ENCODE measurements around the gene BLVRA.

The BLVRA gene

GRCh38 chr7:43843296-43843695, 84.8 kb downstream of the BLVRA start:
- Histone ChIP-seq H3K9ac (ENCODE audit: low read length) (no peak overlapping the region), H3K4me3 (ENCODE audit: low read length) (no peak overlapping the region), H3K27me3 (ENCODE audit: control insufficient read depth, insufficient read depth, low read length) (no peaks in the 10 kb centered on the region), H3K36me3 (ENCODE audit: control insufficient read depth, insufficient read depth, low read length) (no peaks in the 10 kb centered on the region), H3K27ac (ENCODE audit: low read depth, low read length) (no peak overlapping the region), H3K4me1 (ENCODE audit: control insufficient read depth, insufficient read depth, low read length) (no peaks in the 10 kb centered on the region)

DNA sequence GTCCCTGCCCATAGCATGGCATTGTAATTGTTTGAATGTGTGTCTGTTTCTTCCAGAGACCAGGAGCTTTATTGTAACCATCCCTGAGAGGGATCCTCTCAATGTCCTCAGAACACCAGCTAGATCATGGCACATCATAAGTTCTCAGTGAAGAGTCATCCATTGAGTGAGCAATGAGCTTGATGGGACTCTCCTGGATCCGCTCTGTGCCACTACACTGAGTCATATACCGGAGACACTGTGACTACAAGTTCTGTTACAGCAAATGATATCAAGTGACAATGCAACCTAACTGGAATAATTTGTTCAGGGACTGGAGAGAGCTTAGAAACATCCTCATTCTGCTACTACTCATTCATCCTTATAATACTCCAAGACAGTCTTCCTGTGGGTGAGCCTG, 85.8 kb downstream of the BLVRA start:
- Histone ChIP-seq H3K4me1 (ENCODE audit: control insufficient read depth, insufficient read depth, low read length) (no peaks in the 10 kb centered on the region), H3K36me3 (ENCODE audit: control insufficient read depth, insufficient read depth, low read length) (no peaks in the 10 kb centered on the region), H3K27ac (ENCODE audit: low read depth, low read length) (no peak overlapping the region), H3K4me3 (ENCODE audit: low read length) (no peak overlapping the region), H3K27me3 (ENCODE audit: control insufficient read depth, insufficient read depth, low read length) (no peaks in the 10 kb centered on the region), H3K9ac (ENCODE audit: low read length) (no peak overlapping the region)

DNA sequence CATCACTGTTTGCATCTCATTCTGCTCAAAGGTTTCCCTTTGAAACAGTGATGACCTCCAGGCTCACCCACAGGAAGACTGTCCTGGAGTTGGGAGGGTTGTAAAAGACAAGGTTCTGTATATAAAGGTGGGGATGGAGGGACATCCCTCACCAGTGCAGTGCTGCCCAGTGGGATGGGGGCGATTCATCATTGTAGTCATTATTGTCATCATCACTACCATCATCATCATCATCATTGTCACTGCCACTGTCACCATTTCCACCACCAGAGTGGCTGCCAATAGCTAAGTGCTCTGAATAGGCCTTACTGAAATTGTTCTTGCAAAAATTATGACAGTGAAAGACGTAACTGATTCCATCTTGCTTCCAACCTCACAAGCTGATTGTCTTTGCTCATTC, 86.2 kb downstream of the BLVRA start:
- Histone ChIP-seq H3K4me3 (ENCODE audit: low read length) (no peak overlapping the region), H3K9ac (ENCODE audit: low read length) (no peak overlapping the region), H3K4me1 (ENCODE audit: control insufficient read depth, insufficient read depth, low read length) (no peaks in the 10 kb centered on the region), H3K36me3 (ENCODE audit: control insufficient read depth, insufficient read depth, low read length) (no peaks in the 10 kb centered on the region), H3K27me3 (ENCODE audit: control insufficient read depth, insufficient read depth, low read length) (no peaks in the 10 kb centered on the region), H3K27ac (ENCODE audit: low read depth, low read length) (no peak overlapping the region)

DNA sequence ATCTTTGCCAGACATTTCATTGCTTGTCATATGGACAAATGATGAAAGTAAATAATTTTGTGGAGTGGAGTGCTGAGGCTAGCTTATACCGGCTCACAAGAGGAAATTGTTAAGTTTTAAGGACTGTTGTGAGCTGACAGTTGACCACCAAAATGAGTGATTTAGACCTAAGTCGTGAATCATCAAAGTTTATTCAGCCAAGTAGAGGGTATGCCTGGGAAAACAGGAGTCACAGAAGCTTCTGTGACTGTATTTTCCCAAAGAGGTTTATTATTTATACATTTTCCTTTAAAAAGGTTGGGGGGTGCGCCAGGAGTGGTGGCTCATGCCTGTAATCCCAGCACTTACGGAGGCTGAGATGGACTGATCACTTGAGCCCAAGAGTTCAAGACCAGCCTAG, 89.0 kb downstream of the BLVRA start:
- Histone ChIP-seq H3K36me3 (ENCODE audit: control insufficient read depth, insufficient read depth, low read length) (no peaks in the 10 kb centered on the region), H3K27ac (ENCODE audit: low read depth, low read length) (no peak overlapping the region), H3K4me3 (ENCODE audit: low read length) (no peak overlapping the region), H3K27me3 (ENCODE audit: control insufficient read depth, insufficient read depth, low read length) (no peaks in the 10 kb centered on the region), H3K4me1 (ENCODE audit: control insufficient read depth, insufficient read depth, low read length) (no peaks in the 10 kb centered on the region), H3K9ac (ENCODE audit: low read length) (no peak overlapping the region)

DNA sequence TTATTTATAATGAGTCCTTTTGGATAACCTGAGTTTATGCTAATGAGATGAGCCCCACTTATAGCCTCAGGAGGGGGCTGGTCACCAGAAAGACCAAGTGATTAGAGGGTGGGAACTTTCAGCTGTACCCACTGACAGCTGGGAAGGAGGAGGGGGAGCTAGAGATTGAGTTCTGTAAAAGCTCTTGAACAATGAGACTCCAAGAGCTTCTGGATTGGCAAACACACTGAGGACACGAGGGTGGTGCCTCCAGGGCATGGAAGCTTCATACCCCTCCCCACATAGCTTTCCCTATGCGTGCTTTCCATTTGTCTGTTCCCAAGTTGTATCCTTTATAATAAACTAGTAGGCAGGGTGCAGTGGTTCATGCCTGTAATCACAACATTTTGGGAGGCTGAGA, 90.6 kb downstream of the BLVRA start:
- H3K9ac ChIP-seq (ENCODE audit: low read length): no peak overlapping the region
- H3K4me3 ChIP-seq (ENCODE audit: low read length): no peak overlapping the region
- H3K4me1 ChIP-seq (ENCODE audit: control insufficient read depth, insufficient read depth, low read length): no peaks in the 10 kb centered on the region
- H3K27me3 ChIP-seq (ENCODE audit: control insufficient read depth, insufficient read depth, low read length): no peaks in the 10 kb centered on the region
- no peaks in the 10 kb centered on the region for H3K36me3 ChIP-seq (ENCODE audit: control insufficient read depth, insufficient read depth, low read length)
- H3K27ac ChIP-seq (ENCODE audit: low read depth, low read length): no peak overlapping the region

DNA sequence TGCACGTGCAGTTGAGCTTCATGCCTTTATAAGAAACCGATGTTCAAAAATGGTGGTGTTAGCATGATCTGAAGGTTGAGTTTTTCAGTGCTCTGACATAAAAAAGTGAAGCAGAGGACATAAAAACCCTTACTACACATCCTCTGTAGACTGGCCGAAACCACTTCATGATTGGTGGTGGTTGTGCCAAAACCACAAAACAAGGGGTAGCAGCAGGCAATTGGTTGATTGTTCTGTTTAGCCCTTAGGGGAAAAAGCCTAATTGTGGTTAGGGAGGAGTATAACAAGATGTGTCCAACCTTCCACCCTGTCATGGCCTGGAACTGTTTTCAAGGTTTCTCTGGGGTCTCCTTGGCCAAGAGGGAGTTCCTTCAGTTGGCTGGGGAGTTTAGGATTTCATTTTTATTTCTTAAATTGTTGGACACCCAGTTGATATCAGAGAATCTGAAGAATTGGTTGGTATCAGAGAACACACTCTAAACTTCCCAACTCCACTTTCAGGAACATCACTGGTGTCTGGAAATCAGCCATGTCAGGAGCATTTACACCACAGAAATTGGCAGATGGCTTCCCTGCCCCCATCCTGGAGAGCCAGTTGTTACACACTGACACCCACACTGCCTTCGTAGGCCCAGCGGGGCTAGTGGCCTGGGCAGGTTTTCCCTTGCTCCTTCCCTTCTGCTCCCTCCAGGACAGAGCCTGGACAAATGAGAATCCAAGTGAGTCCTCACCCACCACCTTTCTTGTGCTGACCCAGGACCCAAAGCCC, 92.1 kb downstream of the BLVRA start:
- no peaks in the 10 kb centered on the region for H3K27me3 ChIP-seq (ENCODE audit: control insufficient read depth, insufficient read depth, low read length)
- H3K9ac ChIP-seq (ENCODE audit: low read length): no peak overlapping the region
- H3K4me3 ChIP-seq (ENCODE audit: low read length): no peak overlapping the region
- H3K4me1 ChIP-seq (ENCODE audit: control insufficient read depth, insufficient read depth, low read length): no peaks in the 10 kb centered on the region
- H3K27ac ChIP-seq (ENCODE audit: low read depth, low read length): no peak overlapping the region
- no peaks in the 10 kb centered on the region for H3K36me3 ChIP-seq (ENCODE audit: control insufficient read depth, insufficient read depth, low read length)

DNA sequence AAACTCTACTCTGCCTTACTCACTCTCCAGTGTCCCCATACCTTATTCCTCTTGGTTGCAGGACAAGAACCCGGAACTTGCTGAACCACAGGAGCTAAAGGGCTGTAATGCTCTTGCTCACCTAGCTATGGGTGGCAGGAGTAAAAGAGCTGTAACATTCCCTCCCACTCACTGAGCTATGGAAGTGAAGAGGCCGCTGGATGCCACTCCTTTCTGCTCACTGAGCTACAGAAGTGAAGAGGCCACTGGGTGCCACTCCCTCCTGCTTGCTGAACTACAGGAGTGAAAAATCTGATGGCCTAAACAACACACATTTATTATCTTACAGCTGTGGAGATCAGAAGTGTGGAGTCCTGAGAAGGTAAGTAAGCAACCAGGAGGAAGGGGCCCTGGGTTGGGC, 93.3 kb downstream of the BLVRA start:
- no peaks in the 10 kb centered on the region for H3K27me3 ChIP-seq (ENCODE audit: control insufficient read depth, insufficient read depth, low read length)
- H3K36me3 ChIP-seq (ENCODE audit: control insufficient read depth, insufficient read depth, low read length): no peaks in the 10 kb centered on the region
- H3K27ac ChIP-seq (ENCODE audit: low read depth, low read length): no peak overlapping the region
- no peak overlapping the region for H3K4me3 ChIP-seq (ENCODE audit: low read length)
- H3K4me1 ChIP-seq (ENCODE audit: control insufficient read depth, insufficient read depth, low read length): no peaks in the 10 kb centered on the region
- H3K9ac ChIP-seq (ENCODE audit: low read length): no peak overlapping the region

GRCh38 chr7:43855176-43855575, 96.7 kb downstream of the BLVRA start:
- Histone ChIP-seq H3K4me1 (ENCODE audit: control insufficient read depth, insufficient read depth, low read length) (no peaks in the 10 kb centered on the region), H3K9ac (ENCODE audit: low read length) (no peak overlapping the region), H3K36me3 (ENCODE audit: control insufficient read depth, insufficient read depth, low read length) (no peaks in the 10 kb centered on the region), H3K27me3 (ENCODE audit: control insufficient read depth, insufficient read depth, low read length) (no peaks in the 10 kb centered on the region), H3K4me3 (ENCODE audit: low read length) (no peak overlapping the region), H3K27ac (ENCODE audit: low read depth, low read length) (no peak overlapping the region)

- no peaks in the 10 kb centered on the region for H3K4me1 ChIP-seq (ENCODE audit: control insufficient read depth, insufficient read depth, low read length)
- H3K27me3 ChIP-seq (ENCODE audit: control insufficient read depth, insufficient read depth, low read length): no peaks in the 10 kb centered on the region
- H3K27ac ChIP-seq (ENCODE audit: low read depth, low read length): no peak overlapping the region
- no peak overlapping the region for H3K4me3 ChIP-seq (ENCODE audit: low read length)
- H3K36me3 ChIP-seq (ENCODE audit: control insufficient read depth, insufficient read depth, low read length): no peaks in the 10 kb centered on the region
- H3K9ac ChIP-seq (ENCODE audit: low read length): no peak overlapping the region
These were observed 97.8 kb downstream of the BLVRA start for GRCh38 chr7:43856316-43856715.

Measured in rectal smooth muscle tissue (tissue), 1 donor.